Gastroesophageal sphincter (tissue), 3 donors: ENCODE measurements around the gene MPHOSPH10.

Experiments used
- EP300 ChIP-seq: sonication (generic); formaldehyde crosslinking; IDR thresholded peaks from one replicate; pipeline ENCODE4 v1.6.1; 2017; ENCODE audit warnings: antibody characterized with exemption, mild to moderate bottlenecking
- POLR2A ChIP-seq, 2 donors: fragments of 450-650 bp; IDR thresholded peaks; one replicate each; pipeline ENCODE4 v1.6.1; 2017; ENCODE audit warnings: antibody characterized with exemption in 2 of 2, mild to moderate bottlenecking in 2 of 2, moderate library complexity in 1 of 2
- TF ChIP-seq, protein P1 (sequence below), 4 experiments: fragments of 200-600 bp in 2 of 4; fragments of 450-650 bp in 2 of 4; sonication (generic) in 1 of 4; IDR thresholded peaks; one replicate each; pipeline ENCODE4 v1.5.1; 2017 to 2019; ENCODE audit warnings: antibody characterized with exemption in 4 of 4, mild to moderate bottlenecking in 2 of 4, moderate library complexity in 2 of 4

DNA sequence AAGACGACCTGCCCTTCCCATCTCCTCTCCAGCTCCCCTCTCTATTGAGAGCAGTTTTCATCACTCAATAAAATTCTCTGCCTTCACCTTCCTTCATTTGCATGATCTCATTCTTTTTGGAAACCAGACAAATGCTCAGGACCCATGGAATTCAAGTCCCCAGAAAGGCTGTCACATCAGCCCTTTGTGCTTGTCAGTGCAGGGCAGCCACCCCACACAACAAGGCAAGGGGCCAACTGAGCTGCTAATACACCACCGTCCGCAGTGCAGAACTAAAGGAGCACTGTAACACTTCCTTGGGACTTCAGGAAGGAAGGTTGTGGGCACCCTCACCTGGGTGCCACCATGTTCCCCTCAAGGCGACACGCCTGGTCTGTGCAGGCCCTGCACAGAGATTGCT, 26.6 kb upstream of the MPHOSPH10 start:
- TF ChIP-seq, protein P1, sequence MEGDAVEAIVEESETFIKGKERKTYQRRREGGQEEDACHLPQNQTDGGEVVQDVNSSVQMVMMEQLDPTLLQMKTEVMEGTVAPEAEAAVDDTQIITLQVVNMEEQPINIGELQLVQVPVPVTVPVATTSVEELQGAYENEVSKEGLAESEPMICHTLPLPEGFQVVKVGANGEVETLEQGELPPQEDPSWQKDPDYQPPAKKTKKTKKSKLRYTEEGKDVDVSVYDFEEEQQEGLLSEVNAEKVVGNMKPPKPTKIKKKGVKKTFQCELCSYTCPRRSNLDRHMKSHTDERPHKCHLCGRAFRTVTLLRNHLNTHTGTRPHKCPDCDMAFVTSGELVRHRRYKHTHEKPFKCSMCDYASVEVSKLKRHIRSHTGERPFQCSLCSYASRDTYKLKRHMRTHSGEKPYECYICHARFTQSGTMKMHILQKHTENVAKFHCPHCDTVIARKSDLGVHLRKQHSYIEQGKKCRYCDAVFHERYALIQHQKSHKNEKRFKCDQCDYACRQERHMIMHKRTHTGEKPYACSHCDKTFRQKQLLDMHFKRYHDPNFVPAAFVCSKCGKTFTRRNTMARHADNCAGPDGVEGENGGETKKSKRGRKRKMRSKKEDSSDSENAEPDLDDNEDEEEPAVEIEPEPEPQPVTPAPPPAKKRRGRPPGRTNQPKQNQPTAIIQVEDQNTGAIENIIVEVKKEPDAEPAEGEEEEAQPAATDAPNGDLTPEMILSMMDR (IDR thresholded peaks at IDR 0.05): no peak
- TF ChIP-seq POLR2A (IDR thresholded peaks at IDR 0.05) (no peak), EP300 (no peak)
